Measurements from ENCODE around the gene SMAP1.

Gene SMAP1

GRCh38 chr6:70667711-70668498, at the start of gene SMAP1:
SMAP1 (plus strand) TSS chr6:70667883; CDS start chr6:70668024, 141 bp downstream.
- DNase-seq: peak; percentile 92 to 93

- no peak for DNase-seq
Observed at GRCh38 chr6:70620746-70621145, 46.9 kb upstream of the SMAP1 start.

- no peak for DNase-seq
Observed at GRCh38 chr6:70622461-70622860, 45.2 kb upstream of the SMAP1 start.

- no peak for DNase-seq
Observed at GRCh38 chr6:70625436-70625835, 42.2 kb upstream of the SMAP1 start.

- DNase-seq: no peak
Observed at GRCh38 chr6:70627500-70628254, 40.0 kb upstream of the SMAP1 start.

GRCh38 chr6:70629929-70630328, 37.8 kb upstream of the SMAP1 start:
- no peak for DNase-seq

GRCh38 chr6:70633870-70634269, 33.8 kb upstream of the SMAP1 start:
- DNase-seq: no peak

GRCh38 chr6:70636596-70636995, 31.1 kb upstream of the SMAP1 start:
- DNase-seq: no peak

GRCh38 chr6:70638468-70638867, 29.2 kb upstream of the SMAP1 start:
- no peak for DNase-seq

DNA sequence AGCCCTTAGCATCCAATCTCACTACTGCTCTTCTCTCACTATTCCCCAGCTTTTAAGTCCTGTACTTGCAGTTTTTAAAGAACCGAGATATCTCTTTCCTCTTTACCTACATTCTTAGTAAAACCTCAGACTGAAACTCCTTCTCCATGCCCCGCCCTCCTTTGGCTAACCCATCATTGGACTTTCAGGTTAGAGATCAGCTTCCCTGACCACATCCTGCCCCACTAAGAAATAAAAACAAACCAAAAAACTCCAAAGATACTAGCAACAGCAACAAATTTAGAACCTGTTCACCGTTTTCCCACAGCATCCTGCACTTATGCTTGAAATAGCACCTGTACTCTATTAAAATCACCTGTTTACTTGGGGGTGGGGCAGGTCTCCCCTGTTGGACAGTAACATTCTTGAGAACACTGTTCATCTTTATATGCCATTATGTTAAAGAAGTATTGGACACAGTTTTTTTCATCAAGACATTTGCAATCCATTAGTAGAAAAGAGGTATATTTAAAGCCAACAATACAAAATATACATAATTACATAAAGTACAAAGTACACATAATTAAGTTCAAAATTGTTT, 16.3 kb upstream of the SMAP1 start:
- no peak for DNase-seq

GRCh38 chr6:70652216-70652615, 15.5 kb upstream of the SMAP1 start:
- no peak for DNase-seq

- no peak for DNase-seq
Observed at GRCh38 chr6:70657706-70658105, 10.0 kb upstream of the SMAP1 start.

- no peak for DNase-seq
Observed at GRCh38 chr6:70663881-70664466, 3.7 kb upstream of the SMAP1 start.

DNA sequence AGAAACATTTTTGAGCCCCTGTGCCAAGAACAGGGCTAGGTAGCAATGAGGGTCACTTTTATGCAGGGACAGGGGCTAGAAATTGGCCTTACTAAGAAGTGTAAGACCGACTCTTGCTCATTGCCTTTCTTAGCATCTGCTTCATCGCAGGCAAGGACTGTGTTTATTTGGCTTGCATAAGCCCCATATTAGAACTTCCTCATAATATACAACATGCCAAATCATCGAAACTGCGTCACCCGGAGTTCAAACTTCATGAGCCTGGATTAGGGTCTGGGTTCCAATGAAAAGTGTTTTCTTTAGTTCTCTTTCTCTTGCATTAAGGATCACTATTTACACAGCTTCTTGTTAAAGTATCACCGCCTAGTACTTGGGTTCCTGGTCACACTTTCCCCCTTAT, 977 bp upstream of the SMAP1 start:
- no peak for DNase-seq

DNA sequence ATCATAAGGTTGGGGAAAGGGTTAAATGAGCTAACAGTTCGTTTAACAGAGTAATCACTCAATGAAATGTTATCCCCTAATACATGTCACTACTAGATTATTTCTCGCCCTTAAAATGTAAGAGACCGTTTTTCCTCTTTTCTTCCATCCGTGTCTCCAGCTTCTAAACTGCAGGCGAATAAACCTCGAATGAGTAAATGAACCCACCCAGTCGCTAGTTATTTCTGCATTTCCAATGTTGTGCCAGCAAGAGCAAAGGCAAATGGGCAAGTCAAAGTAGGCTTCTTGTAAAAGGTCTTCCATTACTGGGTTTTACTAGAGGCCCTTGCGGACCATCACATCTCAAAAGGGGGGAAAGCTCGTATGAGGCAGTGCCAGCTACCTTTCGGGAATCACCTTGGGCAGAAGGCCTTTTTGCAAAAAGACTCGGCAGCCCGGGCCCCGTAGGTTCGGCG, 400 bp upstream of the SMAP1 start:
- DNase-seq: no peak

- peak; percentile 36 to 52 for DNase-seq
Observed at GRCh38 chr6:70668499-70668812, 773 bp downstream of the SMAP1 start.

DNA sequence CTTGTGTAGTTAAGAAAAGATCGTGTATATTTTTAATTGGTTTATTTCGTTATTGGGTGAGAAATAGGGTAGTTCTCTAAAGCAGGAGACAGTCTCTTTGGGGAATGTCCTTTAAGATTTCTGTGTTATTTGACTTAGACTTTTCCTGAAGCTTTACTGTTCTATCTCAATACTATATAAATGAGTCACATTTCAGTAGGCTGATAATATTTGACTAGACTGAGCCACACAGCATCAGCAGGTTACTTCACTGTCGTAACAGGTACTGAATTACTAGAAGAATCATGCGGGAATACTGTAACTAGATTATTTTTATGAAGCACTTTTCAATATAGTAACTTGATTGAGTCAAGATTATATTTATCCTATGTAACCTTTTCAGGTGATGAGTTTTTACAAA, 1.4 kb downstream of the SMAP1 start:
- no peak for DNase-seq

DNA sequence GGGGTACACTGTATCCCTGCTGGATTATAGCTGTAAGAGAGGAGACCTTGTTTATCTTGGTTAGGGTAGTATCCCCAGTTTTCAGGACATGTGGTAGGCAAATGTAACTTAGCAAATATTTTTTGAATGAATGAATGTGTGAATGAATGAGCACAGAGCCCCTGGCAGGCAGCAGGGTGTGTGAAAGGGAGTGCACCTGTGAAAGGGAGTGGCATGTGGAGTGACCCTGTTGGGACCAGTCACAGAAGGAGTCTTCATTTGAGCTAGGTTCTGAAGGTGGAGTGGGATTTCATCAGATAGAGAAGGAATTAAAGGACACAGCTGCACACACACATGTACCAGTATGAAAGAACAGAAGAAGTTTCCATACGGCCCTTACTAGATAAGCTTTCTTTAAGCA, 4.9 kb downstream of the SMAP1 start:
- DNase-seq: no peak

DNA sequence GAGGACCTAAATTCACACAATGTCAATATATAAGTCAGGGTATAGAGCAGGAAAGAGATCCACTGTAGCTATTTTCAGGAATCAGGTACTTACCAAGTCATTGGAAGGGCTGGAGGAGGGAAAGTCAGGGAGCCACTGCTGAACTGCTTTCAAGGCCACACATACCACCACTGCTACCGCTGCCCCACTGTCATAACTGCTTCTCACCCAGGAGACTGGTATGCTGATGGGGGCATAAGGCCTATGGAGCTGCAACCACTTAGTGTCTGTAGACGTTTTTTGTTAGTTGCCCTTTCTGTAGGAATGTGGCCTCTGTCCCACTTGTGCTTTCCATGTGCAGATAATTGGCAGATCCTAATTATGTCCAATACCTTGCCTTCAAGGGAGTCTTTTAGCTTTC, 5.4 kb downstream of the SMAP1 start:
- DNase-seq: no peak

GRCh38 chr6:70673601-70674000, 5.9 kb downstream of the SMAP1 start:
- no peak for DNase-seq

GRCh38 chr6:70675822-70676221, 8.1 kb downstream of the SMAP1 start:
- no peak for DNase-seq

DNA sequence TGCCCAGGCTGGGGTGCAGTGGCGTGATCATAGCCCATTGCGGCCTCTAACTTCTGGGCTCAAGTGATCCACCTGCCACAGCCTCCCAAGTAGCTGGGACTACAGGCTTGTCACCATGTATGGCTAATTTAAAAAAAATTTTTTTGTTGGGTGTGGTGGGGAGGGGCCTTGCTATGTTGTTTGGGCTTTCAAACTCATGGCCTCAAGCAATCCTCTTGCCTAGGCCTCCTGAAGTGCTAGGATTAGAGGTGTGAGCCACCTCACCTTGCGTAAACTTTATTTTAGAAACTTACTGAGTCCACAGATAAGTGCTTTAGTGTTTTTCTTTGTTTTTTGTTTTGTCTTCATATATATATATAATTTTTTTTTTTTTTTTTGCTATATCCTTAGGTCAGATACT, 9.1 kb downstream of the SMAP1 start:
- no peak for DNase-seq

- DNase-seq: no peak
Observed at GRCh38 chr6:70680396-70680795, 12.7 kb downstream of the SMAP1 start.
